Muscle layer of colon (tissue), 2 donors: ENCODE results near the gene ABCA3.

Experiments
- H3K27ac ChIP-seq: one replicate; pipeline ENCODE4 v1.7.0; 2013; ENCODE audit warnings: low read depth, mild to moderate bottlenecking, low read length, moderate library complexity
- H3K27me3 ChIP-seq, 2 donors: one replicate each; pipeline ENCODE4 v1.7.0; 2013; ENCODE audit warnings: low read length in 2 of 2, mild to moderate bottlenecking in 2 of 2; ENCODE audit not compliant: insufficient read depth in 2 of 2, control insufficient read depth in 1 of 2
- H3K36me3 ChIP-seq: one replicate; pipeline ENCODE4 v1.7.0; 2013; ENCODE audit warnings: mild to moderate bottlenecking, low read length; ENCODE audit not compliant: insufficient read depth
- H3K4me1 ChIP-seq: one replicate; pipeline ENCODE4 v1.7.0; 2013; ENCODE audit warnings: mild to moderate bottlenecking, low read length; ENCODE audit not compliant: insufficient read depth
- H3K4me3 ChIP-seq, 2 donors: one replicate each; pipeline ENCODE4 v1.7.0; 2013; ENCODE audit warnings: low read length in 2 of 2, low read depth in 1 of 2, mild to moderate bottlenecking in 1 of 2, moderate library complexity in 1 of 2
- H3K9ac ChIP-seq: one replicate; pipeline ENCODE4 v1.7.0; 2013; ENCODE audit warnings: low read length
- H3K9me3 ChIP-seq: one replicate; pipeline ENCODE4 v1.7.0; 2013; ENCODE audit warnings: mild to moderate bottlenecking, low read length
- donor health status: abdominal sarcoma.
- donor health status: Adenocarcinoma of cecum.

Gene ABCA3

GRCh38 chr16:2298621-2299020 lies 41.9 kb downstream of the ABCA3 start:
- H3K4me1 ChIP-seq: no peaks in the 10 kb centered on the region
- no peaks in the 10 kb centered on the region for H3K9me3 ChIP-seq
- H3K4me3 ChIP-seq: no peak overlapping the region
- H3K9ac ChIP-seq: no peak overlapping the region
- H3K36me3 ChIP-seq: peaks cover 12% of the 10 kb centered on the region
- no peak overlapping the region for H3K27ac ChIP-seq
- no peaks in the 10 kb centered on the region for H3K27me3 ChIP-seq

- no peak overlapping the region for H3K27ac ChIP-seq
- peaks cover 12% of the 10 kb centered on the region for H3K36me3 ChIP-seq
- H3K4me3 ChIP-seq: no peak overlapping the region
- no peaks in the 10 kb centered on the region for H3K4me1 ChIP-seq
- H3K9me3 ChIP-seq: no peaks in the 10 kb centered on the region
- no peak overlapping the region for H3K9ac ChIP-seq
- H3K27me3 ChIP-seq: no peaks in the 10 kb centered on the region
Observed at GRCh38 chr16:2297506-2297860, 43.0 kb downstream of the ABCA3 start.

GRCh38 chr16:2296661-2297505 lies 43.6 kb downstream of the ABCA3 start:
- H3K27me3 ChIP-seq: no peaks in the 10 kb centered on the region
- no peak overlapping the region for H3K9ac ChIP-seq
- H3K4me1 ChIP-seq: no peaks in the 10 kb centered on the region
- H3K27ac ChIP-seq: no peak overlapping the region
- no peaks in the 10 kb centered on the region for H3K9me3 ChIP-seq
- no peak overlapping the region for H3K4me3 ChIP-seq
- peaks cover 12% of the 10 kb centered on the region for H3K36me3 ChIP-seq

- Histone ChIP-seq H3K36me3 (peaks cover 12% of the 10 kb centered on the region), H3K4me1 (no peaks in the 10 kb centered on the region), H3K27me3 (no peaks in the 10 kb centered on the region), H3K9ac (no peak overlapping the region), H3K4me3 (no peak overlapping the region), H3K27ac (no peak overlapping the region), H3K9me3 (no peaks in the 10 kb centered on the region)
Observed at GRCh38 chr16:2295056-2295798, 45.3 kb downstream of the ABCA3 start.

- Histone ChIP-seq H3K27ac (no peak overlapping the region), H3K4me3 (no peak overlapping the region), H3K9me3 (no peaks in the 10 kb centered on the region), H3K27me3 (no peaks in the 10 kb centered on the region), H3K9ac (no peak overlapping the region), H3K4me1 (no peaks in the 10 kb centered on the region), H3K36me3 (peaks cover 16% of the 10 kb centered on the region)
Observed at GRCh38 chr16:2292221-2292620, 48.3 kb downstream of the ABCA3 start.

- H3K27me3 ChIP-seq: no peaks in the 10 kb centered on the region
- peaks cover 6% of the 10 kb centered on the region for H3K36me3 ChIP-seq
- no peaks in the 10 kb centered on the region for H3K4me1 ChIP-seq
- no peak overlapping the region for H3K9ac ChIP-seq
- no peak overlapping the region for H3K27ac ChIP-seq
- no peak overlapping the region for H3K4me3 ChIP-seq
- H3K9me3 ChIP-seq: no peaks in the 10 kb centered on the region
Observed at GRCh38 chr16:2289282-2289681, 51.2 kb downstream of the ABCA3 start.

- Histone ChIP-seq H3K4me3 (no peak overlapping the region), H3K9me3 (no peaks in the 10 kb centered on the region), H3K27me3 (no peaks in the 10 kb centered on the region), H3K4me1 (no peaks in the 10 kb centered on the region), H3K36me3 (peaks cover 10% of the 10 kb centered on the region), H3K9ac (no peak overlapping the region), H3K27ac (no peak overlapping the region)
Observed at GRCh38 chr16:2288726-2289125, 51.8 kb downstream of the ABCA3 start.

GRCh38 chr16:2287916-2288547 lies 52.5 kb downstream of the ABCA3 start:
- Histone ChIP-seq H3K27me3 (no peaks in the 10 kb centered on the region), H3K27ac (no peak overlapping the region), H3K4me3 (no peak overlapping the region), H3K9me3 (no peaks in the 10 kb centered on the region), H3K9ac (no peak overlapping the region), H3K4me1 (no peaks in the 10 kb centered on the region), H3K36me3 (peaks cover 14% of the 10 kb centered on the region)

- peaks cover 14% of the 10 kb centered on the region for H3K36me3 ChIP-seq
- no peak overlapping the region for H3K9ac ChIP-seq
- no peak overlapping the region for H3K27ac ChIP-seq
- H3K4me1 ChIP-seq: no peaks in the 10 kb centered on the region
- no peak overlapping the region for H3K4me3 ChIP-seq
- no peaks in the 10 kb centered on the region for H3K27me3 ChIP-seq
- H3K9me3 ChIP-seq: no peaks in the 10 kb centered on the region
Observed at GRCh38 chr16:2286550-2286949, 54.0 kb downstream of the ABCA3 start.

GRCh38 chr16:2285731-2286191 lies 54.8 kb downstream of the ABCA3 start:
- no peaks in the 10 kb centered on the region for H3K27me3 ChIP-seq
- H3K9ac ChIP-seq: no peak overlapping the region
- peaks cover 14% of the 10 kb centered on the region for H3K36me3 ChIP-seq
- H3K27ac ChIP-seq: no peak overlapping the region
- H3K4me3 ChIP-seq: no peak overlapping the region
- H3K4me1 ChIP-seq: no peaks in the 10 kb centered on the region
- H3K9me3 ChIP-seq: no peaks in the 10 kb centered on the region

- no peaks in the 10 kb centered on the region for H3K4me1 ChIP-seq
- no peaks in the 10 kb centered on the region for H3K9me3 ChIP-seq
- H3K27me3 ChIP-seq: no peaks in the 10 kb centered on the region
- H3K9ac ChIP-seq: no peak overlapping the region
- H3K27ac ChIP-seq: no peak overlapping the region
- peaks cover 14% of the 10 kb centered on the region for H3K36me3 ChIP-seq
- no peak overlapping the region for H3K4me3 ChIP-seq
Observed at GRCh38 chr16:2284797-2285576, 55.5 kb downstream of the ABCA3 start.
